Astrocyte (in vitro differentiated cells and primary cell): ENCODE results near the gene GGA2. TPM values are rescaled to one million over a fixed set of nuclear protein-coding genes. Genes with fewer than 3 reads are reported as not detected.

Experiments
- DNase-seq: peaks from one replicate; pipeline ENCODE4 v3.0.0-alpha.2; 2010; ENCODE audit warnings: low read depth
- FAIRE-seq: peaks from 2 replicates; lab custom pipeline; 2011; peaks lifted over from hg19 to GRCh38; lab: Jason Lieb, UNC
- H2AFZ ChIP-seq: 2 replicates; pipeline ENCODE4 v1.6.0; 2012; ENCODE audit warnings: low read depth, low read length, inconsistent platforms
- H3K27ac ChIP-seq: 2 replicates; pipeline ENCODE4 v1.5.1; 2011; ENCODE audit warnings: low read depth, low read length, inconsistent platforms
- H3K27me3 ChIP-seq: 2 replicates; pipeline ENCODE4 v1.6.0; 2011; ENCODE audit warnings: low read length, inconsistent platforms; ENCODE audit not compliant: insufficient read depth
- H3K36me3 ChIP-seq: 2 replicates; pipeline ENCODE4 v1.5.1; 2011; ENCODE audit warnings: low read length, inconsistent platforms; ENCODE audit not compliant: insufficient read depth
- H3K4me1 ChIP-seq: 2 replicates; pipeline ENCODE4 v1.5.1; 2011; ENCODE audit warnings: low read length, inconsistent platforms; ENCODE audit not compliant: insufficient read depth
- H3K4me2 ChIP-seq: 2 replicates; pipeline ENCODE4 v1.6.0; 2012; ENCODE audit warnings: low read length, inconsistent platforms
- H3K4me3 ChIP-seq: 2 replicates; pipeline ENCODE4 v1.5.1; 2011; ENCODE audit warnings: low read depth, mild to moderate bottlenecking, low read length, inconsistent platforms; ENCODE audit not compliant: insufficient read depth
- H3K79me2 ChIP-seq: 2 replicates; pipeline ENCODE4 v1.6.0; 2012; ENCODE audit warnings: mild to moderate bottlenecking, low read length, inconsistent platforms; ENCODE audit not compliant: insufficient read depth
- H3K9ac ChIP-seq: 2 replicates; pipeline ENCODE4 v1.6.0; 2012; ENCODE audit warnings: mild to moderate bottlenecking, low read length, inconsistent platforms
- H3K9me3 ChIP-seq: 2 replicates; pipeline ENCODE4 v1.5.1; 2012; ENCODE audit warnings: low read depth, mild to moderate bottlenecking, low read length, inconsistent platforms; ENCODE audit not compliant: insufficient read depth
- H4K20me1 ChIP-seq: 2 replicates; pipeline ENCODE4 v1.6.0; 2012; ENCODE audit warnings: low read length, inconsistent platforms; ENCODE audit not compliant: insufficient read depth
- H3K27ac Mint-ChIP-seq: one replicate; pipeline ENCODE4 v1.8.0; 2021; ENCODE audit warnings: mild to moderate bottlenecking, mixed read lengths; ENCODE audit not compliant: unreplicated experiment
- H3K27me3 Mint-ChIP-seq: one replicate; pipeline ENCODE4 v1.8.0; 2021; ENCODE audit warnings: low read depth, mixed read lengths; ENCODE audit not compliant: unreplicated experiment
- H3K36me3 Mint-ChIP-seq: one replicate; pipeline ENCODE4 v1.8.0; 2021; ENCODE audit warnings: low read depth, mixed read lengths; ENCODE audit not compliant: unreplicated experiment
- H3K4me1 Mint-ChIP-seq: one replicate; pipeline ENCODE4 v1.8.0; 2021; ENCODE audit warnings: low read depth, mixed read lengths; ENCODE audit not compliant: unreplicated experiment
- H3K4me3 Mint-ChIP-seq: one replicate; pipeline ENCODE4 v1.8.0; 2021; ENCODE audit warnings: mild to moderate bottlenecking, moderate library complexity, mixed read lengths; ENCODE audit not compliant: unreplicated experiment
- H3K9me3 Mint-ChIP-seq: one replicate; pipeline ENCODE4 v1.8.0; 2021; ENCODE audit warnings: mild to moderate bottlenecking, mixed read lengths; ENCODE audit not compliant: unreplicated experiment
- EZH2 ChIP-seq: IDR thresholded peaks from 2 replicates; pipeline ENCODE4 v1.6.1; 2012; ENCODE audit warnings: mild to moderate bottlenecking, low read length, inconsistent platforms; ENCODE audit not compliant: insufficient read depth
- total RNA-seq: library from RNA; stranded (reverse); gene quantifications from 2 replicates; pipeline ENCODE4 v1.2.1, GENCODE V29; 2021
- TF ChIP-seq, protein P1 (sequence below): IDR thresholded peaks from 2 replicates; pipeline ENCODE4 v1.5.1; 2011; ENCODE audit warnings: low read depth, mild to moderate bottlenecking, inconsistent platforms, low read length, moderate library complexity; ENCODE audit not compliant: insufficient read depth

GGA2 gene
- total RNA-seq, 1 donor from 2014 or later = 84.0 TPM

DNA sequence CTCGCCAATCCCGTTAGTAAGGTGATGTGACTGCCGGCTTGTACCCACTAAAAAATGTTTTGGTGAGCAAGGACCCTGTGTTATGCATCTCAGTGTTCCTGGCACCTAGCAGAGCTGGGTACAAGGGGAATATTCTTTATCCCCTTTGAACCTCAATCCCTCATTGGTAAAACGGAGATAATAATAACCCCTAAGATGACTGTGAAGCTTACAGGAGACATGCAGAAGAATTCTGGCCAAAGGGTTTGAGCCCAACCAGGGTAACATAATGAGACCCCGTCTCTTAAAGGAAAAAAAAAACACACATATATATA, 896 bp downstream of the GGA2 start:
- peaks cover 40% of the 10 kb centered on the region for H3K79me2 ChIP-seq
- peak overlapping the region; percentile 88 for H3K4me2 ChIP-seq
- no peak overlapping the region for H3K27ac ChIP-seq
- peaks cover 50% of the 10 kb centered on the region for H4K20me1 ChIP-seq
- peaks cover 31% of the 10 kb centered on the region for H3K4me1 Mint-ChIP-seq
- FAIRE-seq (no peak), DNase-seq (no peak)
- H3K27ac Mint-ChIP-seq = peak overlapping the region; percentile 88
- H3K27me3 ChIP-seq = no peaks in the 10 kb centered on the region
- peak overlapping the region; percentile 83 for H3K9ac ChIP-seq
- H3K9me3 ChIP-seq = no peaks in the 10 kb centered on the region
- H3K27me3 Mint-ChIP-seq = no peaks in the 10 kb centered on the region
- no peak for TF ChIP-seq EZH2
- TF ChIP-seq, protein P1, sequence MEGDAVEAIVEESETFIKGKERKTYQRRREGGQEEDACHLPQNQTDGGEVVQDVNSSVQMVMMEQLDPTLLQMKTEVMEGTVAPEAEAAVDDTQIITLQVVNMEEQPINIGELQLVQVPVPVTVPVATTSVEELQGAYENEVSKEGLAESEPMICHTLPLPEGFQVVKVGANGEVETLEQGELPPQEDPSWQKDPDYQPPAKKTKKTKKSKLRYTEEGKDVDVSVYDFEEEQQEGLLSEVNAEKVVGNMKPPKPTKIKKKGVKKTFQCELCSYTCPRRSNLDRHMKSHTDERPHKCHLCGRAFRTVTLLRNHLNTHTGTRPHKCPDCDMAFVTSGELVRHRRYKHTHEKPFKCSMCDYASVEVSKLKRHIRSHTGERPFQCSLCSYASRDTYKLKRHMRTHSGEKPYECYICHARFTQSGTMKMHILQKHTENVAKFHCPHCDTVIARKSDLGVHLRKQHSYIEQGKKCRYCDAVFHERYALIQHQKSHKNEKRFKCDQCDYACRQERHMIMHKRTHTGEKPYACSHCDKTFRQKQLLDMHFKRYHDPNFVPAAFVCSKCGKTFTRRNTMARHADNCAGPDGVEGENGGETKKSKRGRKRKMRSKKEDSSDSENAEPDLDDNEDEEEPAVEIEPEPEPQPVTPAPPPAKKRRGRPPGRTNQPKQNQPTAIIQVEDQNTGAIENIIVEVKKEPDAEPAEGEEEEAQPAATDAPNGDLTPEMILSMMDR = no peak
- H3K36me3 Mint-ChIP-seq = peaks cover 9% of the 10 kb centered on the region
- peaks cover 3% of the 10 kb centered on the region for H3K9me3 Mint-ChIP-seq
- peak overlapping the region; percentile 93 for H3K4me3 Mint-ChIP-seq
- H3K36me3 ChIP-seq = no peaks in the 10 kb centered on the region
- no peak overlapping the region for H2AFZ ChIP-seq
- H3K4me3 ChIP-seq = peak overlapping the region; percentile 69
- peaks cover 32% of the 10 kb centered on the region for H3K4me1 ChIP-seq

GRCh38 chr16:23508589-23509440, 1.5 kb downstream of the GGA2 start:
- H3K4me1 Mint-ChIP-seq = peaks cover 36% of the 10 kb centered on the region
- DNase-seq = peak; percentile 11
- H3K36me3 Mint-ChIP-seq = peaks cover 9% of the 10 kb centered on the region
- no peaks in the 10 kb centered on the region for H3K27me3 Mint-ChIP-seq
- H3K4me3 ChIP-seq = peak overlapping the region; percentile 69
- FAIRE-seq = no peak
- peak overlapping the region; percentile 88 for H3K4me2 ChIP-seq
- H3K9me3 Mint-ChIP-seq = peaks cover 3% of the 10 kb centered on the region
- no peaks in the 10 kb centered on the region for H3K27me3 ChIP-seq
- peak overlapping the region; percentile 83 for H3K9ac ChIP-seq
- no peaks in the 10 kb centered on the region for H3K36me3 ChIP-seq
- peaks cover 40% of the 10 kb centered on the region for H3K79me2 ChIP-seq
- peak overlapping the region; percentile 93 for H3K4me3 Mint-ChIP-seq
- peaks cover 38% of the 10 kb centered on the region for H3K4me1 ChIP-seq
- H3K27ac Mint-ChIP-seq = peak overlapping the region; percentile 88
- H3K27ac ChIP-seq = no peak overlapping the region
- no peak overlapping the region for H2AFZ ChIP-seq
- H4K20me1 ChIP-seq = peaks cover 56% of the 10 kb centered on the region
- H3K9me3 ChIP-seq = no peaks in the 10 kb centered on the region
- TF ChIP-seq, protein P1 = no peak

- Histone ChIP-seq H3K27ac (no peak overlapping the region), H3K9ac (no peak overlapping the region), H3K27me3 (no peaks in the 10 kb centered on the region), H3K9me3 (no peaks in the 10 kb centered on the region), H4K20me1 (peaks cover 75% of the 10 kb centered on the region), H2AFZ (no peak overlapping the region), H3K4me2 (peak overlapping the region; percentile 76), H3K4me1 (peaks cover 39% of the 10 kb centered on the region), H3K4me3 (no peak overlapping the region), H3K36me3 (no peaks in the 10 kb centered on the region), H3K79me2 (peaks cover 58% of the 10 kb centered on the region)
- Mint-ChIP-seq H3K4me3 (peak overlapping the region; percentile 41), H3K27me3 (no peaks in the 10 kb centered on the region), H3K4me1 (peaks cover 50% of the 10 kb centered on the region), H3K9me3 (peaks cover 3% of the 10 kb centered on the region), H3K36me3 (peaks cover 11% of the 10 kb centered on the region), H3K27ac (peak overlapping the region; percentile 3)
- no peak for DNase-seq
- no peak for FAIRE-seq
- TF ChIP-seq, protein P1 = no peak
- TF ChIP-seq EZH2 = no peak
These were observed 3.7 kb downstream of the GGA2 start for GRCh38 chr16:23506606-23506994.
